Neutrophil (primary cell): Measurements from ENCODE around the gene TFAP2A.

Source experiments
- H3K27ac ChIP-seq: fragments of 200-600 bp; sonication (generic); 2 replicates; pipeline ENCODE4 v1.5.1; 2016; ENCODE audit warnings: mild to moderate bottlenecking, moderate library complexity
- H3K27me3 ChIP-seq: fragments of 200-600 bp; sonication (generic); 2 replicates; pipeline ENCODE4 v1.6.0; 2016; ENCODE audit warnings: mild to moderate bottlenecking
- H3K36me3 ChIP-seq: fragments of 200-600 bp; sonication (generic); 2 replicates; pipeline ENCODE4 v1.5.1; 2017
- H3K4me1 ChIP-seq, 2 experiments: fragments of 200-600 bp in 1 of 2; sonication (generic) in 1 of 2; 1 replicate in 1 of 2; 2 replicates in 1 of 2; pipeline versions ENCODE4 v1.5.1 to v1.6.1; 2013 to 2016; ENCODE audit warnings: low read depth in 1 of 2, low read length in 1 of 2, mild to moderate bottlenecking in 1 of 2, moderate library complexity in 1 of 2; ENCODE audit not compliant: control insufficient read depth in 1 of 2, insufficient read depth in 1 of 2
- H3K4me3 ChIP-seq, 2 experiments: fragments of 200-600 bp in 1 of 2; sonication (generic) in 1 of 2; 1 replicate in 1 of 2; 2 replicates in 1 of 2; pipeline ENCODE4 v1.5.1; 2013 to 2016; ENCODE audit warnings: low read depth in 1 of 2, low read length in 1 of 2, mild to moderate bottlenecking in 1 of 2, moderate library complexity in 1 of 2
- H3K9me3 ChIP-seq: fragments of 200-600 bp; sonication (generic); 2 replicates; pipeline ENCODE4 v1.5.1; 2016
- TF ChIP-seq, protein P1 (sequence below): fragments of 200-600 bp; sonication (generic); IDR thresholded peaks from 2 replicates; pipeline ENCODE4 v1.5.1; 2016; ENCODE audit warnings: antibody characterized with exemption

Gene TFAP2A

DNA sequence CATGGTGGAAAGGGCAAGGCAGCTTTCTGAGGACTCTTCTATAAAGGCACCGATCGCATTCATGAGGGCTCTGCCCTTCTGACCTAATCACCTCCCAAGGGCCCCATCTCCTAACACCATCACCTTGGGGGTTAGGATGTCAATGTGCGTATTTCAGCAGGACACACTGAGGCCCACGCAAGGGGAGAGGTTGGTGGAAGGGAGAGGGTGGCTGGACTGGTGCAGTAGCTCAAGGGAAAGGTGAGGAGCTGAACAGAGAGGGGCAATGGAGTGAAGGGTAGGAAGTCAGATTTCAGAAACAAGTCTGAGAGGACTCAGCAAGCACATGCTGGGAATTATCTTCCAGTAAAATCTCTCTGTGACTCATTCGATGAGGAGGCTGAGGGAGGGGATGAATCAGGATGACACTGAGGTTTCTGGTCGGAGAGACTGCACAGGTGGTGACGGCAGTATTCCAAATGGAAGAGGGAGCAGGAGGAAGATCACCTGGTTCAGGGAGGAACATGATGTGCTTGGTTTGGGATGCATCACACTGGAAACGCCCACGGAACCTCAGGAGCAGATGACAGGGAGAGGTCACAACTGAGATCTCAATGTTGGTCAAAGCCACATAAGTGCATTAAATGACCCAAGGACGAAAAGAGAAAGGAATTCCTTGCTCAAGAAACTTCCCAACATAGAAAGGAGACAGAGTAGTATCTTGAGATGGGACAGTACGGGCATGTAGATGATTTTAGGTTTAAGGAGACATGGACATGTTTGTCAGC lies 67.1 kb downstream of the TFAP2A start:
- H3K36me3 ChIP-seq, result no peaks in the 10 kb centered on the region
- no peak overlapping the region for H3K4me3 ChIP-seq
- no peak overlapping the region for H3K27ac ChIP-seq
- no peaks in the 10 kb centered on the region for H3K4me1 ChIP-seq
- no peaks in the 10 kb centered on the region for H3K27me3 ChIP-seq
- H3K9me3 ChIP-seq, result no peaks in the 10 kb centered on the region
- TF ChIP-seq, protein P1, sequence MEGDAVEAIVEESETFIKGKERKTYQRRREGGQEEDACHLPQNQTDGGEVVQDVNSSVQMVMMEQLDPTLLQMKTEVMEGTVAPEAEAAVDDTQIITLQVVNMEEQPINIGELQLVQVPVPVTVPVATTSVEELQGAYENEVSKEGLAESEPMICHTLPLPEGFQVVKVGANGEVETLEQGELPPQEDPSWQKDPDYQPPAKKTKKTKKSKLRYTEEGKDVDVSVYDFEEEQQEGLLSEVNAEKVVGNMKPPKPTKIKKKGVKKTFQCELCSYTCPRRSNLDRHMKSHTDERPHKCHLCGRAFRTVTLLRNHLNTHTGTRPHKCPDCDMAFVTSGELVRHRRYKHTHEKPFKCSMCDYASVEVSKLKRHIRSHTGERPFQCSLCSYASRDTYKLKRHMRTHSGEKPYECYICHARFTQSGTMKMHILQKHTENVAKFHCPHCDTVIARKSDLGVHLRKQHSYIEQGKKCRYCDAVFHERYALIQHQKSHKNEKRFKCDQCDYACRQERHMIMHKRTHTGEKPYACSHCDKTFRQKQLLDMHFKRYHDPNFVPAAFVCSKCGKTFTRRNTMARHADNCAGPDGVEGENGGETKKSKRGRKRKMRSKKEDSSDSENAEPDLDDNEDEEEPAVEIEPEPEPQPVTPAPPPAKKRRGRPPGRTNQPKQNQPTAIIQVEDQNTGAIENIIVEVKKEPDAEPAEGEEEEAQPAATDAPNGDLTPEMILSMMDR, result no peak
